D721Med (cell line): ENCODE data around the gene HOXD10.
A peak's percentile ranks its signal among the peaks of the same experiment; 100 is the strongest.

Experiments used
- DNase-seq: peaks from one replicate; pipeline ENCODE4 v3.0.0; 2011; ENCODE audit warnings: low spot score; ENCODE audit not compliant: insufficient read length
- FAIRE-seq: peaks from 2 replicates; lab custom pipeline; 2011; peaks lifted over from hg19 to GRCh38; lab: Jason Lieb, UNC
- TF ChIP-seq, protein P1 (sequence below): IDR thresholded peaks from 2 replicates; pipeline ENCODE4 v1.5.1; 2012; ENCODE audit warnings: mild to moderate bottlenecking, control low read depth; ENCODE audit not compliant: insufficient read depth; ENCODE audit errors: missing control alignments

The HOXD10 gene

DNA sequence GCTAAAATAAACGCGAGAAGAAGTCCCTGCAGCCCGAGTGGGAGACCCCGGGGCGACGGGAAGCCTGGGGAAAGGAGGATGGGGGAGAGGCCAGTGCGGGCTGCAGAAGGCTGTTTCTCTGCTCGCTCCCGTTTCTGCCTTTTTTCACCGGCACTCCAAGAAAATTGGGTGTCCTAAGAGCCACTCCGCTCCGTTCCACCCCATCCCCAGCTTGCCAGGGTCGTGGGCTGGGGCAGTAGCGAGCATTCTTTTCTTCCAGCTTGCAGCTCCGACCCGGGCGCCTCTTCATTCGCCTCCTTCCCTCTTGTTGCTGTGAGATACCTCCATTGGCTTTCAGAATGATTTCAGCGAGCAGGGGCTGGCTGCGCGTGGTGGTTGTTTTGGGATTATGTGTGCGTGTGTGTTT lies 41.6 kb downstream of the HOXD10 start:
- no peak for FAIRE-seq
- no peak for DNase-seq
- TF ChIP-seq, protein P1, sequence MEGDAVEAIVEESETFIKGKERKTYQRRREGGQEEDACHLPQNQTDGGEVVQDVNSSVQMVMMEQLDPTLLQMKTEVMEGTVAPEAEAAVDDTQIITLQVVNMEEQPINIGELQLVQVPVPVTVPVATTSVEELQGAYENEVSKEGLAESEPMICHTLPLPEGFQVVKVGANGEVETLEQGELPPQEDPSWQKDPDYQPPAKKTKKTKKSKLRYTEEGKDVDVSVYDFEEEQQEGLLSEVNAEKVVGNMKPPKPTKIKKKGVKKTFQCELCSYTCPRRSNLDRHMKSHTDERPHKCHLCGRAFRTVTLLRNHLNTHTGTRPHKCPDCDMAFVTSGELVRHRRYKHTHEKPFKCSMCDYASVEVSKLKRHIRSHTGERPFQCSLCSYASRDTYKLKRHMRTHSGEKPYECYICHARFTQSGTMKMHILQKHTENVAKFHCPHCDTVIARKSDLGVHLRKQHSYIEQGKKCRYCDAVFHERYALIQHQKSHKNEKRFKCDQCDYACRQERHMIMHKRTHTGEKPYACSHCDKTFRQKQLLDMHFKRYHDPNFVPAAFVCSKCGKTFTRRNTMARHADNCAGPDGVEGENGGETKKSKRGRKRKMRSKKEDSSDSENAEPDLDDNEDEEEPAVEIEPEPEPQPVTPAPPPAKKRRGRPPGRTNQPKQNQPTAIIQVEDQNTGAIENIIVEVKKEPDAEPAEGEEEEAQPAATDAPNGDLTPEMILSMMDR, result no peak

DNA sequence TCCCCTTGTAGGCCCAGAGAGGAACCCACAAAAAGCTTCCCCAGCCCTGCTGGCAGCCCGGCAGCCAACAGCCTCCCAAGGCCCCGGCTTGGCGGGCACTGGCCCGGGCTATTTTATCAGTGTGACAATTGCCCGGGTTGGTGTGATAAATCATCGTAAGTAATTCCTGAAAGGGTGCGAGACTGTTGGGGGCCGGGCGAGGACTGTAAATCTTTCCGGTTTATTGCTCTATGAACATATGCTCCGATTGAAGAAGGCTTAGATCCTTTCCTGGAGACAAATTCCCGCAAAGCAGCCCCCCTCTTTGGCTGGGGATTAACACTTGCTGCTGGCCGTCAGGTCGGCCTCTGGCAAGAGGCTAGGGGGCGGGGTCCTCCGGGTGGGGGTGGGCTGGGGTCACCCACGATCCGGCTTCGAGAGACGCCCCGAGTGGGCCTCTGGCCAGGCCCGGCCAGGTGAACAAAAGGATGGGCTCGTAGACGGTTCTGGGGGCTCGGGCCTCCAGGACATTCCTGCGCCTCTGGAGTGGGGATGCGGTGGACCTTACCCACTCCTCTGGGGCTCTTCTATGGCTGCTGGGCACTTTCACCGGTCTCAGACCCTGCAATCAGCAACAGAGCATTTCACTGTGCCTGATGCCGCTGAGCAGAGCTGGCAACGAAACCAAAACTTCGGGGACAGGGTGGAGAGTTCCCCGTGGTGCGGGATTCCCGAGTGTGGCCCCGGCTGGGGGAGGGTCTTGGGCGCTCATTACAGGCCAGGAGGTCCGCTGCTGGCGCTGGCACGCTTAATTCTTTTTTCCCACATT lies 42.5 kb downstream of the HOXD10 start:
- TF ChIP-seq, protein P1, result no peak
- FAIRE-seq (no peak), DNase-seq (peak; percentile 47)

DNA sequence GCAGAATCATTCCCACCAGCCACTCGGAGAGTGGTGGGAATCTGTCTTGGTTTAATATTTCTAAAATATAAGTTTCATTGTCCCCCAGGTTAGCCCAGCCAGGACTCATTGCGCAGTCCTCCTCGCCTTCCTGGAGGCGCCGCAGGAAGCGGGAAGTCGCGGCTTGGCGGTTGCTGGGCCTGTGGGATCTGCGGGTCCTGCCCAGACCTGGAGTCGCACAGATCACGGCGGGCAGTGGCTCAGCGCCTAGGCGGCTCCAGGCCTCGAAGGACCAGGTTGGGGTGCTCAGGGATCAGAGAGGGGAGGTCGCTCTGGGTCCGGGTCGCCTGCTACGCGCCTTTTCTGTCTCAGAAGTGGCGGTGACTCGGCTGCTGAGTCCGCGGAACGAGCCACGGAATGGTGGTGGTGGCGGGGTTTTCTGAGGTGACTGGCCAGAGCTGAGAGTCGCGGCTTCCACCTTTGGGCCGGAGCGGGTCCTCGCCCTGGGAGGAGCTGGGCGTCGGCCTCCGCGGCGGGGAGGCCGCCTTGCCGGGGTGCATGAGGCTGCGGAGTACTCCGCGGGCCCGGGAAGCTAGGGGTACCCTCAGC lies 43.2 kb downstream of the HOXD10 start:
- DNase-seq (no peak), FAIRE-seq (no peak)
- TF ChIP-seq, protein P1, result no peak

DNA sequence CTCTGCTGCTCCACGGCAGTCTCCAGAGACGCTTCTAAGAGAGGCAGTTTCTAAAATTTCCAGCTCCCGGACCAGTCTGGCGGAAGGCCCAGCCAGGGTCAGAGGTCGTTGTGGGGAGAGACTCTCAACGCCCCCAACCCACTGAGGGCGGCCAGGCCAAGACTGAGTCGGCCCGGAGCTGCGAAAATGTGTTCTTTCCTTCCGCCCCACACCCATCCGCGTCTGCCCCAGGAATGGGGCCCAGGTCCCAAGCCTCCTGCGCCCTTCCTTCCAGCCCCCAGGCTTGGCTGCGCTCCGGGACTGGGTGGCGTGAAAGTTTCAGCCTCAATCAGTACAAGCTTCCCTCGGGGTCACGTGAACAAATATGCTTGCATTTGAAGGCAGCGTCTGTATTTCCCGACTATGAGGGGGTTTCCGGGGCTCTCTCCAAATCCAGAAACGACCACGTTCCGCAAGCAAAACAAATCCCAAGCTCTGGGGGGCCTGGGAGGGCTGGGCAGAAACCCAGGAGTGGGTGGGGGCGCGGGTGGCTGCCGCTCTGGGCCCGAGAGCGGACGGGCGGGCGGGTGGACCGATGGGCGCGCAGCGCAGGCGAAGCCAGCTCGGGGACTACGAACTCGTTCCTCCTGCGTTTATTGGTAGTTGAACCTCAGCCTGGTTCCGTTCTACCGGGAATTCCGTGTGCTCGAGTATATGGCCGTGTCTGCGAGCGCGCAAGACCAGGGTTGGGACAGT lies 43.8 kb downstream of the HOXD10 start:
- DNase-seq, result no peak
- TF ChIP-seq, protein P1, result no peak
- FAIRE-seq, result no peak

DNA sequence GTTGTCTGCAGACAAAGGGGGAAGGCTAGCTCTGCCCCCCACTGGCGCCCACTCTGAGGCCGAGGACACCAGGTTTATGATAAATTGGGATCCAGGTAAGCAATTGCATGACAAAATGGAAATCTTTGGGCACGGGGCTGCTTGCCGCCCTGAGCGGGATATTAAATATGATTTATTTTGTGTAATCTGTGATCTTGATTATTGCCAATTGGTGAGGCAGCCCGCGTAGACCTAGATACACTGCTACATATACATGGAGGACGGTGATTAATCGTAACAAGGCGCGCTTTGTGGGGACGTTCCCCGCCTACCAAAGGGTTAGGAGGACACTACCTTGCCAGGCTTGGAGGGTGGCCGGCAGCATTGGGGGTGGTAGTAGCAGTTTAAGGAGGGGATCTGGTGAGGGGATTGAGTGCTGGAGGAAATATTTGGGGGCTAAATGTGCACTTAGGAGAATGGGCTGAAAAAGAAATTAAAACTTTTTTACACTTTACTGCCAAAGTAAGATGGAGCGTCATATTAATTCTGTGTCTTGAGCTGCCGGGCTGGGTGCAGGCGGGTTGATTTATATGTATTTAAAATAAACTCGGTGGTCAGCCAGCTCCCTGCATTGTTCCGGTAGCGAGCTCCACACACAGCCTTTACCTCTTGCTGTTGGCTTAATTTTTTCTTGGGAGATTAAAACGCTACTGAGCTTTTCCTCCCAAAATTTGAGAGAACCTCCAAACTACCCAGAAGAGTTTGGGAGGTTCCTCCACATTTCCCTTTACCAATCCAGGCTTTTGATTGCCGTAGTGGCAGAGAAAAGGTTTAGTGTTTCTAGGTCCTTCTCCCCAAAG lies 44.6 kb downstream of the HOXD10 start:
- no peak for FAIRE-seq
- TF ChIP-seq, protein P1, result no peak
- DNase-seq, result no peak

DNA sequence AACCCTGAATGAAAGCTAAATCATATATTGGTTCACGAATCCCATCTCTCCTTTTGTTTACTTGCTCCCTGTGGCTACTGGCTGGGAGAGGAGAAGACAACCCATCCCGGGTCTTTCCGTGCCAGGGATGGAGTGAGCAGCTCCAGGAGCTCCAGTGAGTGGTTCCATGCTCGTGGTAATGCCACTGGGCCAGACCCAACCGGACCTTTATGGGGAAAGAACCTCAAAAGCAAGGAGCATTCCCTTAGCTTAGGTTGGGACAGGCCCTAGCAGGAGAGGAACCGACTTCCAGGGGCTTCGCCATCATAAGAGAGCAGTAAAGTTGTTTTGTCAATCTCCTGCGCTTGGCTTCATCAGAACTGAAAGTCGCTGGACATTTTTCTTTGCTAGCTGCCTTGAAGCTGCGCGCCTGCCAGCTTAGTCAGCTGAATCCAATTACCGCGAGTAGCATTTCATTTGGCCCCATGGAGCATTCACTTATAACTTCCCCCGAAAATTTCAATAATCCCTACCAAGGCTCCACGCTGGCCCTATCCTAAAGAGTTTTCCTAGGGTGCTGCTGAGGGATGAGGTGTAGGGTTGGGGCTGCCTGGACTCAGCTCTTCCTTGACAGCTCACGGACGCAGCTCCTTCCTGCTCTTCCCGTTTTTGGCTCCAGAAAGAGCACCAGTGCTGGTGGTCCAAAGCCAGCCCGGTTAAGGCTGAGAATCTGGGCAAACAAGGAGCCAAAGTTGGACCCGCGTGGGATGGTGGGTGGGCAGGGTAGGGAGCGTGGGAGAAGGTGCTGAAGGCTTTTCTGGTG lies 45.4 kb downstream of the HOXD10 start:
- DNase-seq (no peak), FAIRE-seq (no peak)
- TF ChIP-seq, protein P1, result no peak
